ENCODE results near the gene C4orf50. TPM values are rescaled to one million over a fixed set of nuclear protein-coding genes. Genes with fewer than 3 reads are reported as not detected.

The C4orf50 gene
- total and polyA plus RNA-seq, 2 of the 13 experiments (the other 11 are each of a cell fraction or from before 2014, with no cell fraction given) = not detected

DNA sequence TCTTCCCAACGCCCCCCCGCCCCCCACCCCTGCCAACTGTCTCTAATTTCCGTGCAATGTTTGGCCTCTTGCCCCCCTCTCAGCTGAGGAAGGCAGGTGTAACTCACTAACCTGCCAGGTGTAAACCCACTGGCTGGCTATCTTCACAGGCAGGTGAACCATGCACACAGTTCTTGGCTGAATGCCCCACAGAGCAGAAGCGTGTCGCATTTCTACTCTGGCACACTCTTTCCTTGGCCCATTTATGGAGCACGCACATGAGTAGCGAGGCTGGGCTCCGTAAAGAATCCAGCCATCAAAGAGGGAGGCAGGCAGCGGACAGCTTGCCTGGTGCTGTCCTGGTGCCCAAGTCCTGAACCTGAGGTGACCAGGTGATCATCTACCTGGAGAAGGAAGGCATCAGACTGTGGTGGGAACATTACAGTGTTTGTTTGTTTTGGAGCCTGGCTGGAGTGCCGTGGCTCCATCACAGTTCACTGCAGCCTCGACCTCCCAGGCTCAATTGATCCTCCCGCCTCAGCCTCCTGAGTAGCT is 86.1 kb downstream of the C4orf50 start:
- in situ Hi-C loops (cut with HindIII; ENCODE audit: extremely low pct_ligation_motif_present, low pct_unique_long_range_greater_than_20kb) = no loop called here
- TF ChIP-seq NFKB2 (CRISPR knock-in tag; IDR thresholded peaks at IDR 0.05; ENCODE audit: borderline replicate concordance) = no peak
- TF ChIP-seq ZEB1 (IDR thresholded peaks at IDR 0.05; ENCODE audit: insufficient replicate concordance, low read depth) = no peak
- no peak for TF ChIP-seq NAIF1 (CRISPR knock-in tag; IDR thresholded peaks at IDR 0.05; ENCODE audit: borderline replicate concordance)
- no peak for TF ChIP-seq FOXA1 (IDR thresholded peaks at IDR 0.05)
- TF ChIP-seq FOXA1 (CRISPR knock-in tag; IDR thresholded peaks at IDR 0.05) = no peak
- TF ChIP-seq HMGA1 (CRISPR knock-in tag; conservative IDR thresholded peaks at IDR 0.05) = no peak
- TF ChIP-seq ZNF558 (CRISPR knock-in tag; IDR thresholded peaks at IDR 0.05; ENCODE audit: borderline replicate concordance) = no peak
- no peak for TF ChIP-seq ZNF354B (CRISPR knock-in tag; IDR thresholded peaks at IDR 0.05)
- TF ChIP-seq KLF9 (CRISPR knock-in tag; IDR thresholded peaks at IDR 0.05; ENCODE audit: low read depth) = no peak
- no peak for TF ChIP-seq NRL (CRISPR knock-in tag; IDR thresholded peaks at IDR 0.05; ENCODE audit: borderline replicate concordance)
- no peak for TF ChIP-seq TOPORS (CRISPR knock-in tag; IDR thresholded peaks at IDR 0.05)

More for the DNA sequence above, 86.1 kb downstream of the C4orf50 start:
- CTCF ChIA-PET (ENCODE audit: low intra/inter-chr PET ratio, low total read pairs) = no interaction called here
- H3K79me2 ChIP-seq (ENCODE audit: insufficient read depth, low read length) = no peaks in the 10 kb centered on the region
- no peak for FAIRE-seq
- no peak overlapping the region for H3K27ac ChIP-seq (ENCODE audit: extremely low read length, insufficient read depth, low read length)
- H3K27me3 ChIP-seq (ENCODE audit: control insufficient read depth in 1 of 2, insufficient read depth in 2 of 2, low read length in 2 of 2) = peaks cover 4 to 40% of the 10 kb centered on the region in 2 experiments; a peak in 4 of 5 replicates
- H2AFZ ChIP-seq (ENCODE audit: low read length) = no peak overlapping the region
- no peak overlapping the region for H3K4me2 ChIP-seq (ENCODE audit: low read depth, low read length)
- BruUV-seq (replicated peaks) = no TSS peak
- no peak for ATAC-seq
- no peaks in the 10 kb centered on the region for H3K36me3 ChIP-seq (replicated peaks in 1 of 2; ENCODE audit: control insufficient read depth in 1 of 2, insufficient read depth in 2 of 2, low read length in 2 of 2)
- no peaks in the 10 kb centered on the region for H3K4me1 ChIP-seq (ENCODE audit: insufficient read depth, low read length)
- no peak for DNase-seq (ENCODE audit: low spot score)
- POLR2A ChIA-PET = no interaction called here
- H3K4me3 ChIP-seq (replicated peaks in 1 of 3; ENCODE audit: insufficient read depth in 1 of 3, low read depth in 2 of 3, low read length in 3 of 3) = no peak overlapping the region
- intact Hi-C loops (cut with micrococcal nuclease; ENCODE audit: unreplicated experiment) = no loop called here
- H4K20me1 ChIP-seq (ENCODE audit: insufficient read depth, low read length) = no peaks in the 10 kb centered on the region
- H3K9me3 ChIP-seq (ENCODE audit: low read length) = no peaks in the 10 kb centered on the region
- H3K9ac ChIP-seq (ENCODE audit: insufficient read depth, low read depth, low read length) = no peak overlapping the region
- WGBS (ENCODE audit: low lambda C conversion rate) = 20% methylated on average over 11 of the region's 12 CpGs

Data from HepG2 (cell line).